HAP-1 (cell line): Measurements from ENCODE around the gene MUC7.

ENCODE experiments used
- DNase-seq, 2 experiments: peaks; one replicate each; pipeline ENCODE4 v3.0.0-alpha.2; 2016 to 2020; ENCODE audit warnings: low spot score in 2 of 2
- H3K27me3 ChIP-seq: fragments of 250-450 bp; sonication (Bioruptor Pico); 2 replicates; pipeline ENCODE4 v1.5.1; 2020; ENCODE audit warnings: low read depth, mild to moderate bottlenecking, moderate library complexity
- H3K36me3 ChIP-seq: fragments of 250-450 bp; sonication (Bioruptor Pico); replicated peaks from 2 replicates; pipeline ENCODE4 v1.5.1; 2020; ENCODE audit warnings: mild to moderate bottlenecking
- H3K4me1 ChIP-seq: fragments of 250-450 bp; sonication (Bioruptor Pico); 2 replicates; pipeline ENCODE4 v1.5.1; 2020; ENCODE audit warnings: mild to moderate bottlenecking
- H3K4me3 ChIP-seq: fragments of 250-450 bp; sonication (Bioruptor Pico); 2 replicates; pipeline ENCODE4 v1.5.1; 2020; ENCODE audit warnings: mild to moderate bottlenecking, moderate library complexity
- H3K9me3 ChIP-seq: fragments of 250-450 bp; sonication (Bioruptor Pico); 2 replicates; pipeline ENCODE4 v1.5.1; 2020; ENCODE audit warnings: mild to moderate bottlenecking, moderate library complexity
- in situ Hi-C: fragments of 300-500 bp; cut with MboI; formaldehyde crosslinking; loops from 3 replicates; pipeline ENCODE4 v1.14.3; 2020; ENCODE audit warnings: low sequenced_read_pairs, inconsistent platforms, mixed read lengths

MUC7 gene

GRCh38 chr4:70508801-70509200 lies 36.8 kb downstream of the MUC7 start:
- no peaks in the 10 kb centered on the region for H3K9me3 ChIP-seq
- no peak for DNase-seq
- H3K36me3 ChIP-seq: no peaks in the 10 kb centered on the region
- in situ Hi-C loops: no loop called here
- no peaks in the 10 kb centered on the region for H3K4me1 ChIP-seq
- 0 out of 2 replicates have a peak, but pooled peaks cover 3% of the 10 kb centered on the region for H3K27me3 ChIP-seq
- no peak overlapping the region for H3K4me3 ChIP-seq

- H3K4me3 ChIP-seq: no peak overlapping the region
- H3K4me1 ChIP-seq: no peaks in the 10 kb centered on the region
- H3K27me3 ChIP-seq: peaks cover 3% of the 10 kb centered on the region; the same call in 1 of the 2 replicates
- DNase-seq: no peak
- no peaks in the 10 kb centered on the region for H3K9me3 ChIP-seq
- H3K36me3 ChIP-seq: no peaks in the 10 kb centered on the region
- in situ Hi-C loops: no loop called here
Measured at GRCh38 chr4:70511365-70511764, 39.4 kb downstream of the MUC7 start.

GRCh38 chr4:70515367-70516250 lies 43.6 kb downstream of the MUC7 start:
- H3K4me3 ChIP-seq: no peak overlapping the region
- H3K27me3 ChIP-seq: no peaks in the 10 kb centered on the region; the same call in none of the 2 replicates
- no peaks in the 10 kb centered on the region for H3K4me1 ChIP-seq
- no peak for DNase-seq
- H3K9me3 ChIP-seq: no peaks in the 10 kb centered on the region
- in situ Hi-C loops: no loop called here
- H3K36me3 ChIP-seq: no peaks in the 10 kb centered on the region

GRCh38 chr4:70518269-70518668 lies 46.3 kb downstream of the MUC7 start, which contains the start of gene AMTN:
Gene AMTN, plus strand, starts transcription at chr4:70518569. Its CDS starts 209 bp downstream, at chr4:70518778.
- no peak for DNase-seq
- no peaks in the 10 kb centered on the region for H3K36me3 ChIP-seq
- no peaks in the 10 kb centered on the region; the same call in none of the 2 replicates for H3K27me3 ChIP-seq
- in situ Hi-C loops: no loop called here
- no peaks in the 10 kb centered on the region for H3K9me3 ChIP-seq
- H3K4me3 ChIP-seq: no peak within 1 kb of the TSS
- H3K4me1 ChIP-seq: no peaks in the 10 kb centered on the region

- in situ Hi-C loops: no loop called here
- Histone ChIP-seq H3K36me3 (no peaks in the 10 kb centered on the region), H3K9me3 (no peaks in the 10 kb centered on the region), H3K4me1 (no peaks in the 10 kb centered on the region), H3K4me3 (no peak overlapping the region), H3K27me3 (no peaks in the 10 kb centered on the region; the same call in none of the 2 replicates)
- no peak for DNase-seq
Measured at GRCh38 chr4:70518716-70519115, 46.7 kb downstream of the MUC7 start.

GRCh38 chr4:70522626-70523025 lies 50.6 kb downstream of the MUC7 start:
- in situ Hi-C loops: no loop called here
- peaks cover 2% of the 10 kb centered on the region for H3K27me3 ChIP-seq

GRCh38 chr4:70530997-70531396 lies 59.0 kb downstream of the MUC7 start:
- in situ Hi-C loops: loop anchor here (25.0 kb wide), 1 partner anchor 644 kb away; no protein-coding TSS in a partner anchor

More at GRCh38 chr4:70522626-70523025, 50.6 kb downstream of the MUC7 start:
- Histone ChIP-seq H3K4me3 (no peak overlapping the region), H3K9me3 (no peaks in the 10 kb centered on the region), H3K4me1 (no peaks in the 10 kb centered on the region), H3K36me3 (no peaks in the 10 kb centered on the region)
- DNase-seq: no peak

GRCh38 chr4:70531981-70532380 lies 60.0 kb downstream of the MUC7 start:
- no peak for DNase-seq
- no peaks in the 10 kb centered on the region for H3K4me1 ChIP-seq
- H3K36me3 ChIP-seq: no peaks in the 10 kb centered on the region
- in situ Hi-C loops: loop anchor here (25.0 kb wide), 1 partner anchor 645 kb away; no protein-coding TSS in a partner anchor
- no peaks in the 10 kb centered on the region for H3K9me3 ChIP-seq
- no peaks in the 10 kb centered on the region for H3K27me3 ChIP-seq
- no peak overlapping the region for H3K4me3 ChIP-seq

More at GRCh38 chr4:70530997-70531396, 59.0 kb downstream of the MUC7 start:
- H3K4me1 ChIP-seq: no peaks in the 10 kb centered on the region
- no peaks in the 10 kb centered on the region for H3K27me3 ChIP-seq
- no peaks in the 10 kb centered on the region for H3K9me3 ChIP-seq
- no peak overlapping the region for H3K4me3 ChIP-seq
- H3K36me3 ChIP-seq: no peaks in the 10 kb centered on the region
- no peak for DNase-seq
